ENCODE results near the gene RNASE9.
A peak's percentile ranks its signal among the peaks of the same experiment; 100 is the strongest.
"Not testable (repeated sequence)": the region's sequence is repeated elsewhere in the genome, so short reads cannot be mapped to it uniquely, and the experiment has no call there.

Gene RNASE9

GRCh38 chr14:20560961-20561360 is at the start of gene RNASE9:
TSS of gene RNASE9 (minus strand) at chr14:20561047.
- DNase-seq (ENCODE audit: low read depth) = no peak

GRCh38 chr14:20610002-20610765 is 49.3 kb upstream of the RNASE9 start:
- no peak for DNase-seq (ENCODE audit: low read depth)

DNA sequence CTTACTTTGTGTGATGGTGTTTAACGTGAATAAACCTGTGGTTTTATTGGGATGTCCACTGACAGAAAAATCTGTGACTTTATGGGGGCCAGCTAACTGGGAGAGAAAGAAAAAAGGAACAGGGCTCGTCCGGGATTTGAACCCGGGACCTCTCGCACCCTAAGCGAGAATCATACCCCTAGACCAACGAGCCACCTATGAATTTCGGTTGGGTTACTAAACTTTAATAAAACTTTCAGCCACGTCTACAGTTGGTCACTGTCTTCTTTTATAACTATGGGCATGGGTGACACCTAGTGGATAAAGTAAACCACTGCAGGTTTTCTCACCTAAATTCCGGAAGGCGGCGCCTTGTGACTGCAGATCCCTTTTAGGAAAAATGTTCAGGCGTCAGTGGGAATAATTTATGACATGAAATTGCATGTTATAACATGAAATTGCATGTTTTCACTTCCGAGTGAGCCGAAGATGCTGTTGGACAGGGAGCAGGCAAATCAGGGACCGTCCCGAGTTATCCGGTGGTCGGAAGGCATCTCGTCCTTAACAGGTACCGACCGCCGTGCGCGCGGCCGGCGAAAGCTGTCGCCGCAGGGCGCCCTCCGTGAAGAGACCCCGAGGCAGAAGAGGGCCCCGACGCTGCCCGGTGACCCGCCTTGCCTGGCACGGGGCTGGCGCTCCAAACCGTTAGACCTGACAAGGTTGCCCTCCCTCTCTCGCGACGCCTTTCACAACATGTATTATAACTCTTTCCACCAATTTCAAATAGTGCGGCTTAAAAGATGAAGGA is 48.6 kb upstream of the RNASE9 start:
- peak; percentile 77 for DNase-seq (ENCODE audit: low read depth)

DNA sequence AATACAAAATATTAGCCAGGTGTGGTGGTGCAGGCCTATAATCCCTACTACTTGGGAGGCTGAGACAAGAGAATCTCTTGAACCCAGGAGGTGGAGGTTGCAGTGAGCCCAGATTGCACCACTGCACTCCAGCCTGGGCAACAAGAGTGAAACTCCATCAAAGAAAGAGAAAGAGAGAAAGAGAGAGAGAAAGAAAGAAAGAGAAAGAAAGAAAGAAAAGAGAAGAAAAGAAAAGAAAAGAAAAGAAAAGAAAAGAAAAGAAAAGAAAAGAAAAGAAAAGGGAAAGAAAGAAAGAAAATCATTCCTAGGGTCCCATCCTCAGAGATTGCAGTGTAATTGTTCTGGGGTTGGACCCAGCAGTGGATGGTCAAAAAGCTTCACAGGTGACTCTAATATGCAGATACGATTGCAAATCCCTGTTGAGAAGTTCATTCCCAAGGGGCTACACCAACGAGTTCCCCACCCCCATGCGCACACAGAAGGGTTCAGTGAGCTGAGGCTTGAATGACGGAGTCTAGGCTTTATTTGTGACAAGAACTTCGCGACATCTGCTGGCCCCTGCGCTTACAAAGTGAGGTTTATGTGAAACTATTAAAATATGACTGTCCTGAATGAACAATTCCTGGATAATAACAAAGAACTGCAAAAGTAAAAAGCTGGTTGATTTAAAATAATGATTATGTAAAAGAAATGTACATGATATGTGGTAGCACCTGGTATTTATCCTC is 47.7 kb upstream of the RNASE9 start:
- DNase-seq (ENCODE audit: low read depth) = no peak

- DNase-seq (ENCODE audit: low read depth) = no peak
These were observed 46.8 kb upstream of the RNASE9 start for GRCh38 chr14:20607617-20608016.

GRCh38 chr14:20606902-20607242 is 46.0 kb upstream of the RNASE9 start:
- no peak for DNase-seq (ENCODE audit: low read depth)

GRCh38 chr14:20606190-20606901 is 45.5 kb upstream of the RNASE9 start:
- DNase-seq (ENCODE audit: low read depth) = no peak

- DNase-seq (ENCODE audit: low read depth) = no peak
These were observed 43.2 kb upstream of the RNASE9 start for GRCh38 chr14:20603813-20604690.

GRCh38 chr14:20602583-20602982 is 41.7 kb upstream of the RNASE9 start:
- no peak for DNase-seq (ENCODE audit: low read depth)

GRCh38 chr14:20601522-20601921 is 40.7 kb upstream of the RNASE9 start:
- DNase-seq (ENCODE audit: low read depth) = no peak

- DNase-seq (ENCODE audit: low read depth) = no peak
These were observed 36.3 kb upstream of the RNASE9 start for GRCh38 chr14:20597108-20597507.

GRCh38 chr14:20595726-20596125 is 34.9 kb upstream of the RNASE9 start:
- not testable (repeated sequence) for DNase-seq (ENCODE audit: low read depth)

- DNase-seq (ENCODE audit: low read depth) = no peak
These were observed 31.7 kb upstream of the RNASE9 start for GRCh38 chr14:20592574-20592973.

GRCh38 chr14:20591235-20591634 is 30.4 kb upstream of the RNASE9 start, which contains the start of gene RNASE12:
TSS of gene RNASE12 (minus strand) at chr14:20591376. CDS start at chr14:20590723, 653 bp downstream.
- DNase-seq (ENCODE audit: low read depth) = no peak

- no peak for DNase-seq (ENCODE audit: low read depth)
These were observed 26.8 kb upstream of the RNASE9 start, which contains the start of gene RNASE11 for GRCh38 chr14:20587489-20588154. TSS of gene RNASE11 (minus strand) at chr14:20588001.

- DNase-seq (ENCODE audit: low read depth) = no peak
These were observed 23.1 kb upstream of the RNASE9 start for GRCh38 chr14:20583908-20584307.

DNA sequence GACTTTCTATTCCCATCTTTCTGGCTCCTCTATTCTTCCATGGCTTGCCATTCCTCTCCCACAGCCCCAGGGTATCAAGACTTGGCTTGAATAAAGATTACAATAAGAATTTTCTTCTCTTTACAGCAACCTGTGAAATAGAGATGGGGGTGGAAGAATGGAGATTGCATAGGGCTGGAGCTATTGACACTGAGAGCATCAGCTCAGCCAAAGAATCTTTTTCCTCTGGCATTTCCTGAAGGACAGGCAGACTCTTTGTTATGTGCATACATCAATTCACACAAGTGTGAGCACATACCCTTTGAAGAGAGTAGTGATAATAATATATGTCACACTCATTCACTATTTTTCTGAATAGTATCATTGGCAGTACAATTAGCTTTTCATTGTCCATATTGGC is 22.3 kb upstream of the RNASE9 start:
- DNase-seq (ENCODE audit: low read depth) = no peak

- no peak for DNase-seq (ENCODE audit: low read depth)
These were observed 19.4 kb upstream of the RNASE9 start for GRCh38 chr14:20580242-20580641.

- no peak for DNase-seq (ENCODE audit: low read depth)
These were observed 18.1 kb upstream of the RNASE9 start for GRCh38 chr14:20578784-20579502.

- DNase-seq (ENCODE audit: low read depth) = no peak
These were observed 17.5 kb upstream of the RNASE9 start for GRCh38 chr14:20578325-20578724.

Measured in GM04504 (cell line).